ENCODE data around the gene MUC5B. TPM values are rescaled to one million over a fixed set of nuclear protein-coding genes. Genes with fewer than 3 reads are reported as not detected.

MUC5B gene
- total and polyA plus RNA-seq, 2 of the 13 experiments (the other 11 are each of a cell fraction or from before 2014, with no cell fraction given) = 0.01 TPM; not detected in 1

GRCh38 chr11:1239596-1240205 lies 16.8 kb downstream of the MUC5B start:
- ChIA-PET POLR2A (no interaction called here), CTCF (ENCODE audit: low intra/inter-chr PET ratio, low total read pairs) (no interaction called here)
- Histone ChIP-seq H3K27ac (ENCODE audit: extremely low read length, insufficient read depth, low read length) (no peak overlapping the region), H3K9ac (ENCODE audit: insufficient read depth, low read depth, low read length) (no peak overlapping the region), H3K9me3 (ENCODE audit: low read length) (no peaks in the 10 kb centered on the region), H3K36me3 (replicated peaks in 1 of 2; ENCODE audit: control insufficient read depth in 1 of 2, insufficient read depth in 2 of 2, low read length in 2 of 2) (no peaks in the 10 kb centered on the region), H3K4me1 (ENCODE audit: insufficient read depth, low read length) (no peaks in the 10 kb centered on the region), H2AFZ (ENCODE audit: low read length) (no peak overlapping the region), H4K20me1 (ENCODE audit: insufficient read depth, low read length) (no peaks in the 10 kb centered on the region), H3K4me2 (ENCODE audit: low read depth, low read length) (no peak overlapping the region), H3K4me3 (replicated peaks in 1 of 3; ENCODE audit: insufficient read depth in 1 of 3, low read depth in 2 of 3, low read length in 3 of 3) (no peak overlapping the region), H3K79me2 (ENCODE audit: insufficient read depth, low read length) (no peaks in the 10 kb centered on the region), H3K27me3 (ENCODE audit: control insufficient read depth in 1 of 2, insufficient read depth in 2 of 2, low read length in 2 of 2) (peaks cover 0 to 3% of the 10 kb centered on the region in 2 experiments; a peak in 2 of 5 replicates)
- DNase-seq (ENCODE audit: low spot score) (no peak), ATAC-seq (no peak), FAIRE-seq (no peak)
- intact Hi-C loops (cut with micrococcal nuclease; ENCODE audit: unreplicated experiment) (no loop called here), in situ Hi-C loops (cut with HindIII; ENCODE audit: extremely low pct_ligation_motif_present, low pct_unique_long_range_greater_than_20kb) (no loop called here)
- 89% methylated on average over 3 of the region's 23 CpGs for WGBS (ENCODE audit: low lambda C conversion rate)
- TF ChIP-seq ERF (CRISPR knock-in tag; IDR thresholded peaks at IDR 0.05) (no peak), FOXA1 (IDR thresholded peaks at IDR 0.05) (no peak), FOXA1 (CRISPR knock-in tag; IDR thresholded peaks at IDR 0.05) (no peak), ZHX2 (IDR thresholded peaks at IDR 0.05; ENCODE audit: low read depth) (no peak), ZHX2 (CRISPR knock-in tag; IDR thresholded peaks at IDR 0.05; ENCODE audit: borderline replicate concordance) (no peak), MYPOP (CRISPR knock-in tag; IDR thresholded peaks at IDR 0.05) (no peak), ZFP36 (IDR thresholded peaks at IDR 0.05; ENCODE audit: borderline replicate concordance, low read depth, low read length, partially characterized antibody) (no peak), ZNF468 (CRISPR knock-in tag; IDR thresholded peaks at IDR 0.05) (no peak), ZNF580 (CRISPR knock-in tag; IDR thresholded peaks at IDR 0.05; ENCODE audit: borderline replicate concordance, low read depth) (no peak), CBX1 (IDR thresholded peaks at IDR 0.05; ENCODE audit: low read depth) (no peak), PBX2 (CRISPR knock-in tag; IDR thresholded peaks at IDR 0.05) (no peak), SPEN (CRISPR knock-in tag; IDR thresholded peaks at IDR 0.05; ENCODE audit: low read depth) (no peak), ZFP36L2 (CRISPR knock-in tag; IDR thresholded peaks at IDR 0.05) (no peak), E2F2 (CRISPR knock-in tag; IDR thresholded peaks at IDR 0.05; ENCODE audit: borderline replicate concordance) (no peak), ZNF180 (CRISPR knock-in tag; IDR thresholded peaks at IDR 0.05; ENCODE audit: borderline replicate concordance, low read depth) (no peak)
- BruUV-seq (replicated peaks) = no TSS peak

Measured in HepG2 (cell line).